AG09309 (cell line): ENCODE data around the gene HBE1.

Source experiments
- DNase-seq: peaks from one replicate; pipeline ENCODE4 v3.0.0-alpha.2; 2010; ENCODE audit warnings: low read depth
- H3K4me3 ChIP-seq: 2 replicates; pipeline ENCODE4 v1.5.1; 2011; ENCODE audit warnings: mild to moderate bottlenecking, low read depth, low read length, moderate library complexity; ENCODE audit not compliant: control insufficient read depth
- TF ChIP-seq, protein P1 (sequence below): IDR thresholded peaks from 2 replicates; pipeline ENCODE4 v1.5.1; 2011; ENCODE audit warnings: mild to moderate bottlenecking, low read depth, low read length, inconsistent platforms; ENCODE audit not compliant: insufficient read depth, control insufficient read depth; ENCODE audit errors: missing control alignments

HBE1 gene

DNA sequence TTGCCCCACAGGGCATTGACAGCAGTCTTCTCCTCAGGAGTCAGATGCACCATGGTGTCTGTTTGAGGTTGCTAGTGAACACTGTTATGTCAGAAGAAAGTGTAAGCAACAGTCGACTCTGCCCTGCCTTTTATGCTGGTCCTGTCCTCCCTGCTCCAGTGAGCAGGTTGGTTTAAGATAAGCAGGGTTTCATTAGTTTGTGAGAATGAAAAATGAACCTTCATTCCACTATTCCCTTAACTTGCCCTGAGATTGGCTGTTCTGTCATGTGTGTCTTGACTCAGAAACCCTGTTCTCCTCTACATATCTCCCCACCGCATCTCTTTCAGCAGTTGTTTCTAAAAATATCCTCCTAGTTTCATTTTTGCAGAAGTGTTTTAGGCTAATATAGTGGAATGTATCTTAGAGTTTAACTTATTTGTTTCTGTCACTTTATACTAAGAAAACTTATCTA lies 35.3 kb downstream of the HBE1 start, which contains the start of gene HBD:
TSS of gene HBD (minus strand) at position 103 of the 454 bp plus-strand sequence. CDS start at position 53, 50 bp downstream.
- no peak within 1 kb of the TSS for H3K4me3 ChIP-seq
- DNase-seq: no peak
- TF ChIP-seq, protein P1, sequence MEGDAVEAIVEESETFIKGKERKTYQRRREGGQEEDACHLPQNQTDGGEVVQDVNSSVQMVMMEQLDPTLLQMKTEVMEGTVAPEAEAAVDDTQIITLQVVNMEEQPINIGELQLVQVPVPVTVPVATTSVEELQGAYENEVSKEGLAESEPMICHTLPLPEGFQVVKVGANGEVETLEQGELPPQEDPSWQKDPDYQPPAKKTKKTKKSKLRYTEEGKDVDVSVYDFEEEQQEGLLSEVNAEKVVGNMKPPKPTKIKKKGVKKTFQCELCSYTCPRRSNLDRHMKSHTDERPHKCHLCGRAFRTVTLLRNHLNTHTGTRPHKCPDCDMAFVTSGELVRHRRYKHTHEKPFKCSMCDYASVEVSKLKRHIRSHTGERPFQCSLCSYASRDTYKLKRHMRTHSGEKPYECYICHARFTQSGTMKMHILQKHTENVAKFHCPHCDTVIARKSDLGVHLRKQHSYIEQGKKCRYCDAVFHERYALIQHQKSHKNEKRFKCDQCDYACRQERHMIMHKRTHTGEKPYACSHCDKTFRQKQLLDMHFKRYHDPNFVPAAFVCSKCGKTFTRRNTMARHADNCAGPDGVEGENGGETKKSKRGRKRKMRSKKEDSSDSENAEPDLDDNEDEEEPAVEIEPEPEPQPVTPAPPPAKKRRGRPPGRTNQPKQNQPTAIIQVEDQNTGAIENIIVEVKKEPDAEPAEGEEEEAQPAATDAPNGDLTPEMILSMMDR: no peak

GRCh38 chr11:5233307-5233706 lies 36.4 kb downstream of the HBE1 start:
- TF ChIP-seq, protein P1: no peak
- no peak overlapping the region for H3K4me3 ChIP-seq
- DNase-seq: no peak

GRCh38 chr11:5232821-5233220 lies 36.9 kb downstream of the HBE1 start:
- TF ChIP-seq, protein P1: no peak
- DNase-seq: no peak
- H3K4me3 ChIP-seq: no peak overlapping the region

DNA sequence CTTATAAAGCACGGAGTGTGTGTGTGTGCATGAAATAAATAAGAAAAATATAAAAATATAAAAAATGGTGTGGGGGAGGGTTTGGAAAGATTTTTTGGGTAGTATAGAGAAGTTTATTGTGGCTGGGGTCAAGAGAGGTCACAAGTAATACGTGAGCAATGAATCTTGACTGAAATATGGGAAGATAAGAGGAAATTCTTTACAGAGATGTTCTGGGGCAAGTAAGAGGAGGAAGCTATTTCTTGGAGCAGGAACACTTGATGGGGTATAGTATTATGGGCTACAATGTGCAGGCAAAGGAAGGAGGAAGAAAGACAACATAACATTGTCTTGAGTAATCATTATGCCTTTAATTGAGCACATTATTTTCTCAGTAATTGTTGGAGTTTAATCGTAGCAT lies 37.6 kb downstream of the HBE1 start:
- TF ChIP-seq, protein P1: no peak
- no peak overlapping the region for H3K4me3 ChIP-seq
- DNase-seq: no peak

- TF ChIP-seq, protein P1: no peak
- DNase-seq: no peak
- H3K4me3 ChIP-seq: no peak overlapping the region
Measured at GRCh38 chr11:5231111-5231510, 38.6 kb downstream of the HBE1 start.

- no peak for DNase-seq
- H3K4me3 ChIP-seq: no peak overlapping the region
- TF ChIP-seq, protein P1: no peak
Measured at GRCh38 chr11:5230266-5230665, 39.5 kb downstream of the HBE1 start.

DNA sequence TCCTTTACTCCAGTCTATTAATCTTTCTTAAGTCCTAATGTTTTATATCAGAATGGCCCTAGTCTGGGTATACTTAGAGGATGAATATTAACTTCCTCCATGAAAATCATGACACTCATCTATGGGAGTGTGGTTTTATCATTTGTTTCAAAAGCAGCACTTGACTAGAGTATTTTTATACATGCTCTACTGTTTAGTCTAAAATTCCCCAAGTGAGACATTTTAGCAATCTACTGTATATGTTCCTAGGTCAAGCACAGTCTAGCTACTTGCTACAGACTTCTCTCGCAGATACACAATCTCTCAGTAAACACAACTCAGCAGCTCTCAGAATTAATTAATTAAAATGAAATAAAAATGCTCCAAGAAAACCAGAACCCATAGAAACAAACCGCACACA lies 39.9 kb downstream of the HBE1 start:
- no peak for DNase-seq
- no peak overlapping the region for H3K4me3 ChIP-seq
- TF ChIP-seq, protein P1: no peak
